ENCODE data around the gene KCTD11. TPM values are rescaled to one million over a fixed set of nuclear protein-coding genes. Genes with fewer than 3 reads are reported as not detected.
A peak's percentile ranks its signal among the peaks of the same experiment; 100 is the strongest.

The KCTD11 gene
- total and polyA plus RNA-seq, 5 donors: 4.7 to 7.8 (median 6.5) TPM

DNA sequence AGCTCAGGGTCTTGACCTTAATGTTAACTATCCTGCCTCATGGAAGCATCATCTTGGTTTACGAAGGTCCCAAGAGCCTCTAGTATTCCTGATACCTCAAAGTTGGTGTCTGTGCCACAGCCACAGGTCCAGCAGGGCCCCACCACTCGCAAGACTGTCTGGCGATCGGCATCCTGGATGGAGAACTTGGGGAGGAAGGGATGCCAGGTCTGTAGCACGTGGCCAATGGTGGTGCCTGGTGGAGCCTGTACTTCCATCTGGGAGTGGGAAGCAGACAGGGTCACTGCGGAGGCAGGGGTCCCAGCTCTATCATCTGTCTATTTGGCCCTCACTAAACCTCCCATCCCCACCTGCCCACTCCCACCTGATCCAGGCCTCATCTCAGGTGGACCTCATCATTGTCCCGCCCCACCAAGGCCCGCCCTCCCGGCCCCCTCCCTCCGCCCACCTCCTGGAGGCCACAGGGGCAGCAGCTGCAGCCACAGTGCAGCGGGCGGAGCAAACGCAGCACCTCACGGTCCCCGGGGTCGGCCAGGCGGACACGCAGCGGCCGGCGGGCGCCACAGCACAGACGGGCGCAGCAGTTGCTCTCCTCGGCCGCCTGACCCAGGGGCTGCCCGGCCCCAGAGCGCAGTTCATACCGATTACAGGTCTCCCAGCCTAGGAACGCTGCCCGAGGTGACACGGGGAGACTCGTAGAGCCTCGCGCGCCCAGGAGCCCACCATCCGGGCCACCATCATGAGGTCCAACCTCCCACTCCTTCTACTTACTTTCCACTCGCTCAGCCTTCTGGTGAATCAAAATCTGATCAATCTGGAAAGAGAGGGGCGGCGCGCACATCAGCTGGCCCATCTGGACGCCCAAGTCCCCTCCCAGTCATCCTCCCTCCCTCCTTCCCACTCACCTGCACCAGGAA, 41.0 kb downstream of the KCTD11 start:
- Histone ChIP-seq H3K9me3 (ENCODE audit: control insufficient read depth, low read length) (no peaks in the 10 kb centered on the region), H3K27ac (ENCODE audit: low read length) (no peak overlapping the region), H3K4me1 (ENCODE audit: control insufficient read depth, insufficient read depth, low read length) (no peaks in the 10 kb centered on the region), H3K27me3 (ENCODE audit: control insufficient read depth, insufficient read depth) (no peaks in the 10 kb centered on the region), H3K4me3 (ENCODE audit: low read length) (peak overlapping the region; percentile 92)
- intact Hi-C loops (cut with DNase I): loop anchor here in 1 of 4 donors (5.0 kb wide), 1 partner anchor 94 kb away; no protein-coding TSS in a partner anchor
- DNase-seq (peak in 1 of 3 donors; percentile 52), ATAC-seq (no peak)
- 74% methylated on average over 42 of the region's 42 CpGs for WGBS

DNA sequence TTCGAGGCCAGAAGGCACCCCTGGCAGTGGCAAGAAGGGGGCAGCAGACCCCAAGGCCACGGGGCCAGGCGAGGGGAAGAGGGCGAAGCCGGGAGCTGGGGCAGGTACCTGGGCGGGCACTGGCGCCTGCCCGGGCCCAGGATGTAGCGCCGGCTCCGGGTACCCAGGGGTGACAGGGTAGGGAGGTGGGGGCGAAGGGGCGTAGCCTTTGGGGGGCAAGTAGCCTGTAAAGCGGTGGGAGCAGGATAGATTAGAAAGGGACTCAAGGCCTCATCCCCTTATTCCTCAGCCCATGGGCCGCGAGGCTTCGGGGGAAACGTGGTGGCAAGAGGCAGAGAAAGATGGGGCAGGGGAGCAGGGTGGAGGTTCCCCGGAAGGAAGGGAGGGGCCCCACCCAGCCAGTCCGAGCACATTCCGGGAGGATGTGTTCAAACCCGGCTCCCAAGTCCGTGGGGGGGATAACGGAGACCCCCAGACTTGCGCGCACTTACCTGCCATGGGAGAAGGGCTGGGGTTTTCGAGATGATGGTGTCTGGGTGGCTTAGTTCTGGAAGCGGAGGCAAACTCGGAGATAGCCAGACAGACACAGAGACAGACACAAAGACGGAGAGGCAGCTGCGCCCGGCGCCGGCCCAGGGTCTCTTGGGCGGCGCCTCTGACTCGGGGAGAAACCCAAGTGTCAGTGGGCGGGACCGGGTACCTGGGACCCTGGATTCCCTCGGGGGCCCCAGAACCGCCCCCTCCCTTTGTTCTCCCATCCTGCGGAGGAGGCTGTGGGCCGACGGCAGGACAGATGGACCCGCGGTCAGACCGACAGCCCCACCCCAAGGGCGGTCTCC, 41.9 kb downstream of the KCTD11 start:
- Histone ChIP-seq H3K27ac (ENCODE audit: low read length) (peak overlapping the region; percentile 75), H3K4me1 (ENCODE audit: control insufficient read depth, insufficient read depth, low read length) (no peaks in the 10 kb centered on the region), H3K9me3 (ENCODE audit: control insufficient read depth, low read length) (no peaks in the 10 kb centered on the region), H3K4me3 (ENCODE audit: low read length) (peak overlapping the region; percentile 92), H3K27me3 (ENCODE audit: control insufficient read depth, insufficient read depth) (no peaks in the 10 kb centered on the region)
- WGBS: 6% methylated on average over 48 of the region's 48 CpGs
- intact Hi-C loops (cut with DNase I): loop anchor here in 1 of 4 donors (5.0 kb wide), 1 partner anchor 93 kb away; no protein-coding TSS in a partner anchor
- peak in 1 of 3 donors; percentile 62 for DNase-seq
- ATAC-seq: peak; percentile 7 to 44

DNA sequence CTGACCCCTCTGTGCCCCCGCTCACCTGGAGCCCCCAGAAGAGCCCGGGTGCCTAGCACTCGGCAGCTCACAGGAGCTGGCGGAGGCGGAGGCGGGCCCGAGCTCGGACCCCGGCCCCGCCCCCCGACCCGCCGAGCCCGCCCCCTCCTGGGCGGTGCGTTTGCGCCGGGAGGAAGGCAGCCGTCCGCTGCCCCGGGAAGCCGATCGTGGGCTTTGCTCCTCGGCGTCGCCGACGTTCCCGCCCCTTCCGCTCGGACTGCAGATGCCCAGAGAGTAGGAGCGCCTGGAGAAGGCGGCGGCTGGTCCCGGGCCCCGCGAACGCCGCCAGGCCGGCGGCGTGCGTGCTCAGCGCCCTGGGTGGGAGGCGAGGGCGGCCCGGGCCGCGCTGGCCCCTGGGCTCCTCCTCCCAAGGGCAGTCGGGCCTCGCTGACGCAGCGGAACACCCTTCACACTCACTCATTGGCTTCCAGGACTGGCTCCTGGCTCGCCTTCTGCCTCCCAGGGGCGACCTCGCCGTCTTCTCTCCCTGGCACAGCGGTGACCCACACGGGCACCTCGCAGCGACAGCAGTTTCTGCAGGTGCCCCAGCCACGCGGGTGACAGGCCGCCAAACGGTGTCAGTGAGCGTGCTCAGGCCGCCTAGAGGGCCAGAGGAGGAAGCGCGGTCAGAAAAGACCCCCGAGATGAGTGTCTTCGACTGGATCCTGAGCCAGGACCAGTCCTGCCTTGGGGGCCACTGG, 42.7 kb downstream of the KCTD11 start, which contains the start of gene PLSCR3:
Gene PLSCR3 (minus strand): TSS at position 74 of the 740 bp plus-strand sequence. CDS start 415 bp downstream, outside the sequence.
- peak within 1 kb of the TSS; percentile 92 for H3K4me3 ChIP-seq (ENCODE audit: low read length)
- under 1% methylated on average over 71 of the region's 71 CpGs for WGBS
- peak within 1 kb of the TSS; percentile 98 for H3K27ac ChIP-seq (ENCODE audit: low read length)
- no peaks in the 10 kb centered on the region for H3K9me3 ChIP-seq (ENCODE audit: control insufficient read depth, low read length)
- intact Hi-C loops (cut with DNase I): loop anchor here in 1 of 4 donors (5.0 kb wide), 1 partner anchor 93 kb away; no protein-coding TSS in a partner anchor
- ATAC-seq (peak; percentile 93 to 95), DNase-seq (peak; percentile 91 to 97 (median 96))
- H3K4me1 ChIP-seq (ENCODE audit: control insufficient read depth, insufficient read depth, low read length): no peaks in the 10 kb centered on the region
- no peaks in the 10 kb centered on the region for H3K27me3 ChIP-seq (ENCODE audit: control insufficient read depth, insufficient read depth)

DNA sequence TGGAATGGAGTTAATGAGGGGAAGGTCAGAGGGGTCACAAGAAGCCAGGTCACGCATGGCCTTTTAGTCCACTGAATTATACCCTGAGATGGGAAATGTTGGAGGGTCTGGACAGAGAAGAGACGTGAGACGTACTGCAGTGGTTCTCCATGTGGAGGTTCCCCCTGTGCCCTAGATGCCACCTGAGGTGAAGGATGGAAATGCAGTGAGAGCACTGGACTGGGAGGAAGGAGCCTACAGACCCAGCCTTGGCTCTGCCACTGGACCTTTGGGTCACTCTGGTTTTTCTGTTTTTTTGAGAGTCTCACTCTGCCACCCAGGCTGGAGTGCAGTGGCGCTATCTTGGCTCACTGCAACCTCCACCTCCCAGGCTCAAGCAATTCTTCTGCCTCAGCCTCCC, 44.2 kb downstream of the KCTD11 start:
- Histone ChIP-seq H3K9me3 (ENCODE audit: control insufficient read depth, low read length) (no peaks in the 10 kb centered on the region), H3K27ac (ENCODE audit: low read length) (no peak overlapping the region), H3K4me3 (ENCODE audit: low read length) (no peak overlapping the region), H3K27me3 (ENCODE audit: control insufficient read depth, insufficient read depth) (no peaks in the 10 kb centered on the region), H3K4me1 (ENCODE audit: control insufficient read depth, insufficient read depth, low read length) (no peaks in the 10 kb centered on the region)
- intact Hi-C loops (cut with DNase I): no loop called here
- 91% methylated on average over 4 of the region's 4 CpGs for WGBS
- peak in 1 of 3 donors; percentile 3 for DNase-seq
- ATAC-seq: no peak

DNA sequence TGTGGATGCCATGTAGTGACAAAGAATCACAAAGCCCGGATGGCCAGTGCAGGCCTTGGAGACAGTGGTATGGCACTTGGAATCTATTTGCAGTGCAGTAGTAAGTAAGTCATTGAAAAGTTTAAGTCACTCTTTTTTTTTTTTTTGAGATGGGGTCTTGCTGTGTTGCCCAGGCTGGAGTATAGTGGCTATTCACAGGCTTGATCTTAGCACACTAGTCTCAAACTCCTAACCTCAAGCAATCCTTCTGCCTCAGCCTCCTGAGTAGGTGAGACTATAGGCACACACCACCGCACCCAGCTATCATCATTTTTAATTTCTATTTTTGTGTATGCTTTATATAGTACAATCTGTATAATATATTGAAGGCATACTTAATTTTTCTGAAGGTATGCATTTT, 46.6 kb downstream of the KCTD11 start:
- intact Hi-C loops (cut with DNase I): no loop called here
- WGBS: 83% methylated on average over 2 of the region's 2 CpGs
- H3K4me3 ChIP-seq (ENCODE audit: low read length): no peak overlapping the region
- H3K27ac ChIP-seq (ENCODE audit: low read length): no peak overlapping the region
- ATAC-seq (no peak), DNase-seq (no peak)
- no peaks in the 10 kb centered on the region for H3K9me3 ChIP-seq (ENCODE audit: control insufficient read depth, low read length)
- no peaks in the 10 kb centered on the region for H3K27me3 ChIP-seq (ENCODE audit: control insufficient read depth, insufficient read depth)
- peaks cover 3% of the 10 kb centered on the region for H3K4me1 ChIP-seq (ENCODE audit: control insufficient read depth, insufficient read depth, low read length)

DNA sequence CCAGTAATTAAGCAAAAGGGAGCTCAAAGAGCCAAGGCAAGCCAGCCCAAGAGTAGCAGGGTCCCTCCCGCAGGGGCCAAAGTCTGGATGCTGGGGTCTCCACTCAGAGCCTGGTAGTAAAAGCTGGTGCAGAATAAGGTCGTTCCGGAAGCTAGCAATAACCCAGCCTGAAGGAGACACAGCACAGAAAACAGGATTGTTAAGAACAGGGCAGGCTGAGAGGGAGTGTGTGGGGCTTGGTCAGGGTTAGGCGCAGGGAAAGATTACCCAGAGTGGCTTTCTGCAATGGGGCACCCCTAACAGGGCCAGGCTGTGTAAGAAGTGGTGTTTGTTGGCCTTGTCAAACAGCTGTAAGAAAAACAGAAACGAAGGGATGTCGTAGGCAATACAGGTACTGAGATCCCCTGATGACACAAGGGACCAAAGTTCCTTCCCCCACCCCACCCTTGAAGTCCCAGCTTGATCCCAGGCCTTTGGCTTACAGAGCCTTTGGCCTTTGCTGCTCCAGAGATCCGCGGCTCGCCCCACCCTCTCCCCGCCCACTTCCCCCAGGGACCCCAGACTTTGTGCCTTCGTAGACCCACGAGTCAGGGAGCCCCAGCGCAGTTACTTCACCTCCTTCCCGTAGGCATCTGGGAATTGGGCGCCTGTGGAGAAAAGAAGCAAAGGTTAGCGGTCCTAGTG, 51.2 kb downstream of the KCTD11 start:
- intact Hi-C loops (cut with DNase I): no loop called here
- peak; percentile 81 to 91 (median 91) for DNase-seq
- H3K27ac ChIP-seq (ENCODE audit: low read length): peak overlapping the region; percentile 98
- H3K4me3 ChIP-seq (ENCODE audit: low read length): peak overlapping the region; percentile 65
- peaks cover 3% of the 10 kb centered on the region for H3K4me1 ChIP-seq (ENCODE audit: control insufficient read depth, insufficient read depth, low read length)
- no peaks in the 10 kb centered on the region for H3K9me3 ChIP-seq (ENCODE audit: control insufficient read depth, low read length)
- peak; percentile 15 to 25 for ATAC-seq
- H3K27me3 ChIP-seq (ENCODE audit: control insufficient read depth, insufficient read depth): no peaks in the 10 kb centered on the region
- WGBS: 12% methylated on average over 16 of the region's 16 CpGs

DNA sequence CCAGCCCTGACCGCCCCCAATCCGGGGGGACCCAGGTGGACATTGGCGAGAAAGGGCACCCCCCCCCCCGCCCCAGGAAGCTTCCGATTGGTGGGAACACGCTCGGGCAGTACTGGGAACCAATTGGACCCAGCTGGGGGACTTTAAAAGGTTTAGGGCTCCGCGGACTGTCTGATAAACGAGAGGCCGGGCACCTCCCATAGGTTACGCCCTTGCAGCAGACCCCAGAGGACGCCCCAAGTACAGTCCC, 51.7 kb downstream of the KCTD11 start:
- H3K4me3 ChIP-seq (ENCODE audit: low read length): peak overlapping the region; percentile 65
- H3K4me1 ChIP-seq (ENCODE audit: control insufficient read depth, insufficient read depth, low read length): peaks cover 3% of the 10 kb centered on the region
- peak overlapping the region; percentile 98 for H3K27ac ChIP-seq (ENCODE audit: low read length)
- peak; percentile 59 to 70 for ATAC-seq
- intact Hi-C loops (cut with DNase I): no loop called here
- no peak for DNase-seq
- H3K27me3 ChIP-seq (ENCODE audit: control insufficient read depth, insufficient read depth): no peaks in the 10 kb centered on the region
- H3K9me3 ChIP-seq (ENCODE audit: control insufficient read depth, low read length): no peaks in the 10 kb centered on the region
- WGBS: 0% methylated on average over 13 of the region's 13 CpGs

DNA sequence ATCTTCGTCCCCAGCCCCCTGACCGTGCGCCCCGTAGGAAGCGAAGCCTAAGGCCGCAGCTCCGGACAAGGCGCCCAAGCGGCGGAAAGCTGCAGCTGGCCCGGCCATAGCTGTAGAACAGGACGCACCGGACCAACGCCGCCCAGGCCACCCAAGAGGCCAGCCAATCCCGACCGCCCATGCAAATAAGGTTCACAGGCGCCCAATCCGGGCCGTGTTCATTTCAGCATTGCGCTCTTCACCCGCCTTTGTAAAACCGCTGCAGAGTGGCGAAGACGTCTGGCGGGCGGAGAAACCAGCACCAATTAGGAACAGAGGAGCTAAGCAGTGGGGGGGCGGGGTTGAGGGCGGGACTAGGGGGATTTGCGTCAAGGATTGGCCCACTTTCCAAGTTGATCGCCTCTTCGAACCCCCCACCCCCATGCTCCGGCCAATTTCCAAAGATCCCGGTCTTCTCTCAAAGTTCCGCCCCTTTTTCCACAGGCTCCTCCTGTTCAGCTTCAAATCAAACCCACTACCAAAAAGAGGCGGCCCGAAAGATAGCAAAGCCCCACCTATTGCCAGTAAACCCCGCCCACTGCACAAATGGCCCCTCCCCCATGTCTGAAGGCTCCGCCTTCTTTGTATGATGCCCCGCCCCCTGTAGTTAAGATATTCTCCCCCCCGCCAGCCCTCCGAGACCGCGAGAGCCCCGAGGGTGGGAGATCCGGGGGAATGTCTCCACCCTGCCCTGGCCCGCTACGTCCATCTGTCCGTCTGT, 52.2 kb downstream of the KCTD11 start, which contains the start of gene TMEM256:
Gene TMEM256 (minus strand): TSS at position 121 of the 760 bp plus-strand sequence. CDS start 13 bp downstream, at position 108.
- under 1% methylated on average over 49 of the region's 49 CpGs for WGBS
- ATAC-seq (peak; percentile 94 to 95), DNase-seq (peak; percentile 99)
- Histone ChIP-seq H3K9me3 (ENCODE audit: control insufficient read depth, low read length) (no peaks in the 10 kb centered on the region), H3K27me3 (ENCODE audit: control insufficient read depth, insufficient read depth) (no peaks in the 10 kb centered on the region), H3K4me1 (ENCODE audit: control insufficient read depth, insufficient read depth, low read length) (peaks cover 3% of the 10 kb centered on the region), H3K4me3 (ENCODE audit: low read length) (peak within 1 kb of the TSS; percentile 86), H3K27ac (ENCODE audit: low read length) (peak within 1 kb of the TSS; percentile 98)
- intact Hi-C loops (cut with DNase I): no loop called here

All from right cardiac atrium (tissue), 5 donors.